ENCODE data around the gene DHRSX. TPM values are rescaled to one million over a fixed set of nuclear protein-coding genes. Genes with fewer than 3 reads are reported as not detected.
"Not testable (repeated sequence)": the region's sequence is repeated elsewhere in the genome, so short reads cannot be mapped to it uniquely, and the experiment has no call there.

Gene DHRSX
- total RNA-seq, 3 donors from 2014 or later (not counting 1 experiment from before 2014, with no cell fraction given), result 21.5 to 26.1 (median 22.9) TPM

DNA sequence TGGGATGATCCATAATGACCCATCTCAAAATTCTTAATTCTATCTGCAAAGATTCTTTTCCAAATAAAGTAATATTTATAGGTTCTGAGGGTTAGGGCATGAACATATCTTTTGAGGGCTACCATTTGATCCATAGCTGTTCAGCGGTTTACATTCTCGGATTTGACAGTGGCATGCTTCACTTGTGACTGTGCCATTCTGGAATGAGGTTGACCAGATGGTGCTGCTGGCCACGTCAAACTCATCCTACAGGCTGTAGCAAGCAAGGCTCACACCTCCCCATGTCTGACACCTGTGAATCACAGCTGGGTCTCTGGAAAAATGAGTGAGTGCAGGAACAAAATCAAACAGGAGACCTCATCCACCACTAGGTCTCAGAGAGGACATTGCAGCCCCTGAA, 280.5 kb downstream of the DHRSX start:
- H3K36me3 Mint-ChIP-seq, result peaks cover 7% of the 10 kb centered on the region
- no peak overlapping the region for H3K4me3 ChIP-seq (ENCODE audit: low read length)
- H3K4me1 Mint-ChIP-seq, result peaks cover 46 to 57% of the 10 kb centered on the region in 2 donors
- peaks cover 41% of the 10 kb centered on the region for H3K4me1 ChIP-seq (ENCODE audit: control insufficient read depth, insufficient read depth, low read length)
- no peaks in the 10 kb centered on the region for H3K27me3 Mint-ChIP-seq (ENCODE audit: low read depth in 2 of 2)
- H3K27ac Mint-ChIP-seq, result peak overlapping the region; percentile 78 to 84
- H3K4me3 Mint-ChIP-seq, result peak overlapping the region; percentile 81
- H3K36me3 ChIP-seq (ENCODE audit: control insufficient read depth, insufficient read depth, low read length), result peaks cover 2% of the 10 kb centered on the region
- no peak for DNase-seq
- peaks cover 5 to 17% of the 10 kb centered on the region in 2 donors for H3K9me3 Mint-ChIP-seq
- H3K27me3 ChIP-seq (ENCODE audit: control insufficient read depth, insufficient read depth, low read length), result no peaks in the 10 kb centered on the region
- 98% methylated on average over 3 of the region's 3 CpGs for WGBS (ENCODE audit: insufficient coverage)
- peak in 2 of 3 donors; percentile 3 to 20 for ATAC-seq
- H3K27ac ChIP-seq (ENCODE audit: low read length), result no peak overlapping the region
- intact Hi-C loops (cut with micrococcal nuclease), result no loop called here
- TF ChIP-seq, protein P1, sequence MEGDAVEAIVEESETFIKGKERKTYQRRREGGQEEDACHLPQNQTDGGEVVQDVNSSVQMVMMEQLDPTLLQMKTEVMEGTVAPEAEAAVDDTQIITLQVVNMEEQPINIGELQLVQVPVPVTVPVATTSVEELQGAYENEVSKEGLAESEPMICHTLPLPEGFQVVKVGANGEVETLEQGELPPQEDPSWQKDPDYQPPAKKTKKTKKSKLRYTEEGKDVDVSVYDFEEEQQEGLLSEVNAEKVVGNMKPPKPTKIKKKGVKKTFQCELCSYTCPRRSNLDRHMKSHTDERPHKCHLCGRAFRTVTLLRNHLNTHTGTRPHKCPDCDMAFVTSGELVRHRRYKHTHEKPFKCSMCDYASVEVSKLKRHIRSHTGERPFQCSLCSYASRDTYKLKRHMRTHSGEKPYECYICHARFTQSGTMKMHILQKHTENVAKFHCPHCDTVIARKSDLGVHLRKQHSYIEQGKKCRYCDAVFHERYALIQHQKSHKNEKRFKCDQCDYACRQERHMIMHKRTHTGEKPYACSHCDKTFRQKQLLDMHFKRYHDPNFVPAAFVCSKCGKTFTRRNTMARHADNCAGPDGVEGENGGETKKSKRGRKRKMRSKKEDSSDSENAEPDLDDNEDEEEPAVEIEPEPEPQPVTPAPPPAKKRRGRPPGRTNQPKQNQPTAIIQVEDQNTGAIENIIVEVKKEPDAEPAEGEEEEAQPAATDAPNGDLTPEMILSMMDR (IDR thresholded peaks at IDR 0.05), result no peak
- peaks cover 66% of the 10 kb centered on the region for H3K9me3 ChIP-seq (ENCODE audit: control insufficient read depth, insufficient read depth, low read length)

DNA sequence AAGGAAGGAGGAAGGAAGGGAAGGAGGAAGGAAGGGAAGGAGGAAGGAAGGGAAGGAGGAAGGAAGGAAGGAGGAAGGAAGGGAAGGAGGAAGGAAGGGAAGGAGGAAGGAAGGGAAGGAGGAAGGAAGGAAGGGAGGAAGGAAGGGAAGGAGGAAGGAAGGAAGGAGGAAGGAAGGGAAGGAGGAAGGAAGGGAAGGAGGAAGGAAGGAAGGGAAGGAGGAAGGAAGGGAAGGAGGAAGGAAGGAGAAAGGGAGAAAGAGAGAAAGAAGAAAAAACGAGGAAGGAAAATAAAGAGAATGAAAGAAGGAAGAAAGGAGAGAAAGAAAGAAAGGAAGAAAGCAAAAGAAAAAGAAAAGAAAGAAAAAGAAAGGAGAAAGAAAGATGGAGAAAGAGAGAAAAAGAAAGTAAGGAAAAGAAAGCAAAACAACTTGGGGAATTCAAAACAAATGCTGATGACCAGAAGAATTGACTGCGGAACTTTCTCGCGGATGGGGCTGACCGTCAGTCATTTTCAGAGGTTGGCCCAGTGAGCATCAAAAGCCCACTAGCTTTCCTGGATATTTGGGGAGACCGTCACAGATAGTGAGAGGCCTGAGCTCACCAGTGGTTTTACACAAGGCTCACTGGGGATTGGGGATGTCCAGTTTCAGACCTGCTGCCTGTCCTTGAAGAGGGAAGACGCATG, 286.5 kb downstream of the DHRSX start:
- H3K27ac Mint-ChIP-seq, result peak overlapping the region; percentile 7 to 16
- intact Hi-C loops (cut with micrococcal nuclease); H3K27ac ChIP-seq (ENCODE audit: low read length); H3K27me3 ChIP-seq (ENCODE audit: control insufficient read depth, insufficient read depth, low read length); H3K36me3 ChIP-seq (ENCODE audit: control insufficient read depth, insufficient read depth, low read length); H3K4me1 ChIP-seq (ENCODE audit: control insufficient read depth, insufficient read depth, low read length); H3K4me3 Mint-ChIP-seq; ATAC-seq; DNase-seq; H3K27me3 Mint-ChIP-seq (ENCODE audit: low read depth in 2 of 2); H3K4me3 ChIP-seq (ENCODE audit: low read length); H3K36me3 Mint-ChIP-seq: not testable (repeated sequence)
- peaks cover 9 to 15% of the 10 kb centered on the region in 2 donors for H3K4me1 Mint-ChIP-seq
- WGBS (ENCODE audit: insufficient coverage), result 98% methylated on average over 7 of the region's 7 CpGs
- H3K9me3 ChIP-seq (ENCODE audit: control insufficient read depth, insufficient read depth, low read length), result peaks cover 33% of the 10 kb centered on the region
- H3K9me3 Mint-ChIP-seq, result peaks cover 0 to 12% of the 10 kb centered on the region in 2 donors

DNA sequence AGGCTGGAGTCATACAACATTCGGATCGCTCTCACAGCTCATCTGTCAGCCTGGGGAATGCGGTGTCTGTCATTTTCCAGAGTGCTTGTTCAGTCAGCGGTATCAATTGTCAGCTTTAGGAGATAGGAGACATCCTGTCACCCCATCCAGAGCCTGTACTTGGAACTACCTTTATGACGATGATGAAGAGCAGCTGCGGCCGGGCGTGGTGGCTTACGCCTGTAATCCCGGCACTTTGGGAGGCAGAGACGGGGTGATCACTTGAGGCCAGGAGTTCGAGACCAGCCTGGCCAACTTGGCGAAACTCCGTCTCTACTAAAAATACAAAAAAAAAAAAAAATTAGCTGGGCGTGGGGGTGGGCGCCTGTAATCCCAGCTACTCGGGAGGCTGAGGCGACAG, 289.1 kb downstream of the DHRSX start:
- H3K27me3 ChIP-seq (ENCODE audit: control insufficient read depth, insufficient read depth, low read length); H3K27ac ChIP-seq (ENCODE audit: low read length); ATAC-seq; H3K4me1 Mint-ChIP-seq; H3K27ac Mint-ChIP-seq; intact Hi-C loops (cut with micrococcal nuclease); H3K36me3 Mint-ChIP-seq; H3K27me3 Mint-ChIP-seq (ENCODE audit: low read depth in 2 of 2); H3K9me3 Mint-ChIP-seq; H3K36me3 ChIP-seq (ENCODE audit: control insufficient read depth, insufficient read depth, low read length); H3K4me3 ChIP-seq (ENCODE audit: low read length); H3K4me3 Mint-ChIP-seq; DNase-seq; H3K4me1 ChIP-seq (ENCODE audit: control insufficient read depth, insufficient read depth, low read length): not testable (repeated sequence)
- H3K9me3 ChIP-seq (ENCODE audit: control insufficient read depth, insufficient read depth, low read length), result peaks cover 12% of the 10 kb centered on the region
- WGBS (ENCODE audit: insufficient coverage), result 97% methylated on average over 18 of the region's 18 CpGs

DNA sequence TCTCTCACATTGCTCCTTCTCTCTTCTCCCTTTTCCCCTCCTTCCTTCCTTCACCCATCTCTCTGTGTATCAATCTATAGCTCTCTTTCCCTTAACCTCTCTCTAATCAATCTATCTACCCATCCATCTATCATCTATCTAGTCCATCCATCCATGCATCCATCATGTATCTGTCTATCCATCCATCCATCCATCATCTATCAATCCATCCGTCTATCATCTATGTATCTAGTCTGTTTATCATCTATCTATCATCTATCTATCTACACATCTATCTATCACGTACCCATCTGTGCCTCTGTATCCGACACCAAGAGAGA, 307.5 kb downstream of the DHRSX start:
- WGBS (ENCODE audit: insufficient coverage), result 95% methylated on average over 3 of the region's 3 CpGs
- no peaks in the 10 kb centered on the region for H3K9me3 ChIP-seq (ENCODE audit: control insufficient read depth, insufficient read depth, low read length)
- Mint-ChIP-seq H3K4me3 (no peak overlapping the region), H3K9me3 (peaks cover 2 to 3% of the 10 kb centered on the region in 2 donors), H3K27ac (no peak overlapping the region), H3K36me3 (no peaks in the 10 kb centered on the region), H3K4me1 (no peaks in the 10 kb centered on the region), H3K27me3 (ENCODE audit: low read depth in 2 of 2) (no peaks in the 10 kb centered on the region)
- ATAC-seq, result no peak
- TF ChIP-seq, protein P1 (IDR thresholded peaks at IDR 0.05), result no peak
- intact Hi-C loops (cut with micrococcal nuclease), result no loop called here
- no peak overlapping the region for H3K4me3 ChIP-seq (ENCODE audit: low read length)
- H3K27me3 ChIP-seq (ENCODE audit: control insufficient read depth, insufficient read depth, low read length), result no peaks in the 10 kb centered on the region
- DNase-seq, result no peak
- H3K4me1 ChIP-seq (ENCODE audit: control insufficient read depth, insufficient read depth, low read length), result no peaks in the 10 kb centered on the region
- no peaks in the 10 kb centered on the region for H3K36me3 ChIP-seq (ENCODE audit: control insufficient read depth, insufficient read depth, low read length)
- no peak overlapping the region for H3K27ac ChIP-seq (ENCODE audit: low read length)
